Calu3 (cell line): ENCODE data around the gene CHRNA3. TPM values are rescaled to one million over a fixed set of nuclear protein-coding genes. Genes with fewer than 3 reads are reported as not detected.
A peak's percentile ranks its signal among the peaks of the same experiment; 100 is the strongest.

Source experiments
- BruUV-seq: library from RNA; stranded (reverse); fragments of 400-500 nt; replicated peaks from 2 replicates; lab custom pipeline; 2021; lab: Mats Ljungman, UMichigan
- CTCF ChIA-PET: fragments of 300-600 bp; sonication (Branson Sonifier 250); formaldehyde crosslinking; loops from one replicate; lab custom pipeline; 2022; ENCODE audit warnings: antibody characterized with exemption; lab: Charles Lee
- DNase-seq: peaks from one replicate; pipeline ENCODE4 v3.0.0; 2022
- H3K27ac Mint-ChIP-seq: one replicate; pipeline ENCODE4 v1.8.0; 2022; ENCODE audit warnings: mixed read lengths; ENCODE audit not compliant: unreplicated experiment
- H3K27me3 Mint-ChIP-seq: one replicate; pipeline ENCODE4 v1.8.0; 2022; ENCODE audit warnings: mixed read lengths; ENCODE audit not compliant: unreplicated experiment
- H3K36me3 Mint-ChIP-seq: one replicate; pipeline ENCODE4 v1.8.0; 2022; ENCODE audit warnings: mild to moderate bottlenecking, moderate library complexity, mixed read lengths; ENCODE audit not compliant: insufficient read depth, unreplicated experiment
- H3K4me1 Mint-ChIP-seq: one replicate; pipeline ENCODE4 v1.8.0; 2022; ENCODE audit warnings: mild to moderate bottlenecking, low read depth, mixed read lengths; ENCODE audit not compliant: unreplicated experiment
- H3K4me3 Mint-ChIP-seq: one replicate; pipeline ENCODE4 v1.8.0; 2022; ENCODE audit warnings: mild to moderate bottlenecking, low read depth, moderate library complexity, mixed read lengths; ENCODE audit not compliant: unreplicated experiment
- H3K9me3 Mint-ChIP-seq: one replicate; pipeline ENCODE4 v1.8.0; 2022; ENCODE audit warnings: low read depth, mixed read lengths; ENCODE audit not compliant: unreplicated experiment
- CTCF ChIP-seq: fragments of 200-600 bp; IDR thresholded peaks from one replicate; pipeline ENCODE4 v1.8.0; 2022; ENCODE audit warnings: antibody characterized with exemption; ENCODE audit not compliant: unreplicated experiment
- intact Hi-C: fragments of 100-400 bp; cut with micrococcal nuclease; formaldehyde crosslinking; loops from one replicate; pipeline ENCODE4 v1.10.0; 2022; ENCODE audit not compliant: unreplicated experiment
- total RNA-seq: library from RNA; stranded (reverse); gene quantifications from 2 replicates; pipeline ENCODE4 v1.2.3, GENCODE V29; 2022

The CHRNA3 gene
- total RNA-seq, 1 experiment from 2014 or later, result not detected

DNA sequence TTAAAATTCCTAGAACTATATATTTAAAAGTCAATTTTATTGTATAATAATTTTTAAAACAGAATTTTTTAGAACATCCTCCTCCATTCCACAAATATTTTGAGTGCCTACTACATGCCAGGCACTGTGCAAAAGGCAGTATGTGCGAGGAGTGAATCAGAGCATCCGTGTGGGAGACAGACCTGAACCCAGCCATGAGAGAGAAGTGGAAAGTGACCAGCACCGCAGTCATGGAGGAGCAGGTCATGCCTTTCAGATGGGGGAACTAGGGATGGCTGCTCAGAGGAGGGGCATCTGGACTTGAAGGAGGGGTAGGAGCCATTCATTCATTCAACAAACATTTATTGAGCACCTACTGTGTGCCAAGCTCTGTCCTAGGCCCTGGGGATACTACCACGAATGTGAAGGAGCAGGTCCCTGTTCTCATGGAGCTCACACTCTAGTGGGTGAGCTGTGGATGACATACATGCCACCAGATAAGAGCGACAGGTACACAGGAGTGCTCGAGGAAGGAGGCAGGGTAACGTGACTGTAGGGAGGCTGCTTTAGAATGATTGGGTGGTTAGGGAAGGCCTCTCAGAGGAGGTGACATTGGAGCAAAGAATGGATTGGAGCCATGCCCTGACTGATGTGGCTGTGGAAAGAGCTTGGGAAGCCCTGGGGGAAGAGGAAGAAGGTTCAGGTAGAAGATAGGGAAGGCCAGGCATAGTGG lies 3.1 kb upstream of the CHRNA3 start:
- no peak overlapping the region for H3K27ac Mint-ChIP-seq
- no TSS peak for BruUV-seq
- TF ChIP-seq CTCF, result no peak
- H3K9me3 Mint-ChIP-seq, result no peaks in the 10 kb centered on the region
- H3K4me3 Mint-ChIP-seq, result no peak overlapping the region
- no peaks in the 10 kb centered on the region for H3K4me1 Mint-ChIP-seq
- CTCF ChIA-PET, result no interaction called here
- intact Hi-C loops, result no loop called here
- no peak for DNase-seq
- no peaks in the 10 kb centered on the region for H3K36me3 Mint-ChIP-seq
- H3K27me3 Mint-ChIP-seq, result peaks cover 87% of the 10 kb centered on the region

DNA sequence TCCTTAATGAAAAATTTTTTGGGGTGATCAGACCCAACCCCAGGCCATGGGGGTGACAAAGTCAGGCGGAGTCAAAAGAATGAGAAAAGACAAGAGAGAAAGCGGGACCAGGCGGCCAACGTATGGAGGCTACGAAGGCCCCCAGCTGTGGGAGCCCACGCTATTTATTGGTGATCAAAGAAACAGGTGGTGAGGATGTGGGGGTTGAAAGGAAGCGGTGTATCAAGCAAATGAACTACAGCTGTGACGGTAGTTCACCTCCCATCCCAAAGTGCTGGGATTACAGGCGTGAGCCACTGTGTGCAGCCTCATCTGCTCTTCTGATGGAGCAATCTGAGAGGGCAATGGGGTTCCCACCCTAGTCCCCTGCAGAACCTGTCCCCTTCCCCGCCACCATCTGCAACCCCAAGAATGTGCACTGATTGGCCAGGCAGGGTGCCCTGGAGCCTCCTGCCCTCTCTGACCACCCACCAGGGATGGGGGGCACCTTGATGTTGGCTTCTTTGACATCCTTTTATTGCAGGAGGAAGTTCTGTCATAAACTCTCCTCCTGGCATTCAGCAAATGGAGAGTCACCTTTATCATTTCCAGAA lies 1.1 kb upstream of the CHRNA3 start:
- CTCF ChIA-PET, result no interaction called here

DNA sequence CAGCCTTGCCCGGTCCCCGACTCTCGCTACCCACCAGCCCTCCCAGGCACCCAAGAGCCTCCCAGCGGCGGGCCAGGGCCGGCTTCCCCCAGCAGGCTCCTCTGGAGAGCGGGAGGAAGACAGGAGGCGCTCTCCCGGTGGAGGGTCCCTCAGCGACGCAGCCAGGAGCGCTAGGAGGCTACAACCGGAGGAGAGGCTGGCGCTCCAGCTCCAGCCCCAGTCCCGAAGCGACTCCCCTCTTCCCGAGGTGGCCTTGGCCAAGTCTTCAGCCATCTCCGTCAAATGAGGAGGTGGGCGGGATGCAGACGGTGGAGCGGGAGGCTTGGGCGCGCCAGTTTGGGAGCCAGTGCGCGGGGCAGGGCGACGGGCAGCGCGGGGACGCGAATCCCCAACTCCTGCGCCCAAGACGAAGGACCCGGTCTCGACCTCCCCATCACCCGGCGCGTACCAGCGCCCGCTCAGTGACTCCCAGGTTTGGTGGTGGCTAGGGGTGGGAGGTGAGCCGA lies 722 bp downstream of the CHRNA3 start:
- H3K36me3 Mint-ChIP-seq, result no peaks in the 10 kb centered on the region
- H3K27ac Mint-ChIP-seq, result no peak overlapping the region
- BruUV-seq, result no TSS peak
- CTCF ChIA-PET, result no interaction called here
- intact Hi-C loops, result no loop called here
- H3K4me3 Mint-ChIP-seq, result peak overlapping the region; percentile 48
- no peaks in the 10 kb centered on the region for H3K4me1 Mint-ChIP-seq
- TF ChIP-seq CTCF, result no peak
- H3K9me3 Mint-ChIP-seq, result no peaks in the 10 kb centered on the region
- H3K27me3 Mint-ChIP-seq, result peaks cover 72% of the 10 kb centered on the region
- DNase-seq, result no peak

More for the DNA sequence above, 1.1 kb upstream of the CHRNA3 start:
- intact Hi-C loops, result no loop called here
- H3K9me3 Mint-ChIP-seq, result no peaks in the 10 kb centered on the region
- peaks cover 75% of the 10 kb centered on the region for H3K27me3 Mint-ChIP-seq
- DNase-seq, result no peak
- no peak overlapping the region for H3K27ac Mint-ChIP-seq
- H3K36me3 Mint-ChIP-seq, result no peaks in the 10 kb centered on the region
- H3K4me1 Mint-ChIP-seq, result no peaks in the 10 kb centered on the region
- H3K4me3 Mint-ChIP-seq, result no peak overlapping the region
- TF ChIP-seq CTCF, result no peak
- BruUV-seq, result no TSS peak

DNA sequence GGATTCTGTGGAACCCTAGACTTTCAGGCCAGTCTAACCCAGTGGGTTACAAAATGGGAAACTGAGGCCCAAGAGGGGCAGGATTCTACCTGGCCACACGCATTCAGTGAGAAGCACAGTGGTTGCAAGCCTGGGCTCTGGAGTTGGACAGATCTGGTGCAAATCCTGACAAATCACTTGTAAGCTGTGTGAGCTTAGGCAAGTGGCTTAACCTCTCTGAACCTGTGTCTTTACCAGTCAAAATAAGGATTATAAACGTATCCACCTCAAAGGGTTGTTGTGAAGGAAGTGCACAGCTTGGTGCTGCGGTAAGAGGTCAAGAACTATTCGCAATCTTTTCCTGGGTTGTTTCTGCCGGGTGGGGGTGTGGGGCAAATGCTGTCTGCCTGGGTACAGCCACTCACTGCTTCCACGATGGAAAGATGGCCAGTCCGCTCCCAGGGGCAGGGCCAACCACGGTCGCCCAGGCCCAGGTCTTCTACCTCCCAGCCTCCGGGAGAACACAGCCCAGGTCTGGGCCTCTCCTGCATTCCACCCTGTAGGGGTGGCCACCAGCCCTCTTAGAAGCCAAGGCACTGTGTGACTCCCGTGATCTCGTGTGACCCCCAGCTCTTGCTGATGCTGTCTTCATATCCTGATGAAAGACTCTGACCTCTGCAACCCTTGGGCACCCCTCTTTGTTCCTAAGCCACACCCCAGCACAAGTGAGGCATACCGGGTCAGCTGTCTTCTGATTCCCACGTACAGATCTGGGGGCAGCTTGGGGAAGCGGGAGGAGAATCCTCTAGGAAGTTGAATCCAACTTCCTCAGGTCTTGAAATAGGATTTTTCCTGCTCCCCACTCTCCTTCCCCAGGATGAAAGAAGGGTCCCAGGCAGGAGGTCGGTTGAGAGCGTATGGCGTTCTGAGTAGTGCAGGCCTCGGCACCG lies 1.5 kb downstream of the CHRNA3 start:
- no TSS peak for BruUV-seq
- CTCF ChIA-PET, result no interaction called here

More for the DNA sequence above, 1.5 kb downstream of the CHRNA3 start:
- Mint-ChIP-seq H3K4me3 (peak overlapping the region; percentile 48), H3K27me3 (peaks cover 65% of the 10 kb centered on the region), H3K27ac (no peak overlapping the region), H3K9me3 (no peaks in the 10 kb centered on the region), H3K36me3 (no peaks in the 10 kb centered on the region), H3K4me1 (no peaks in the 10 kb centered on the region)
- DNase-seq, result no peak
- intact Hi-C loops, result no loop called here
- TF ChIP-seq CTCF, result no peak
